Activated T-helper 17 cell treated with anti-CD3 and anti-CD28 coated beads, Interleukin-2, amount 50 U/mL, for 72 hours (primary cell): ENCODE results near the gene FERMT3. TPM values are rescaled to one million over a fixed set of nuclear protein-coding genes. Genes with fewer than 3 reads are reported as not detected.

ENCODE experiments used
- ATAC-seq: fragments of 150-1000 bp; cut with Tn5 transposase; replicated peaks from 2 replicates; pipeline ENCODE4 v1.10.0; 2021; ENCODE audit warnings: mild to moderate bottlenecking, moderate library complexity
- H3K27ac Mint-ChIP-seq: one replicate; pipeline ENCODE4 v1.8.0; 2022; ENCODE audit warnings: mixed read lengths
- H3K27me3 Mint-ChIP-seq: one replicate; pipeline ENCODE4 v1.8.0; 2022; ENCODE audit warnings: mixed read lengths
- H3K36me3 Mint-ChIP-seq: one replicate; pipeline ENCODE4 v1.8.0; 2022; ENCODE audit warnings: low read depth, mild to moderate bottlenecking, mixed read lengths
- H3K4me1 Mint-ChIP-seq: one replicate; pipeline ENCODE4 v1.8.0; 2022; ENCODE audit warnings: mixed read lengths
- H3K4me3 Mint-ChIP-seq: one replicate; pipeline ENCODE4 v1.8.0; 2022; ENCODE audit warnings: mild to moderate bottlenecking, mixed read lengths
- H3K9me3 Mint-ChIP-seq: one replicate; pipeline ENCODE4 v1.8.0; 2022; ENCODE audit warnings: mixed read lengths
- total RNA-seq, 2 donors: library from RNA; stranded (reverse); gene quantifications; one replicate each; pipeline ENCODE4 v1.2.3, GENCODE V29; 2022

The FERMT3 gene
- total RNA-seq, 2 donors from 2014 or later, result 172 to 191 TPM

DNA sequence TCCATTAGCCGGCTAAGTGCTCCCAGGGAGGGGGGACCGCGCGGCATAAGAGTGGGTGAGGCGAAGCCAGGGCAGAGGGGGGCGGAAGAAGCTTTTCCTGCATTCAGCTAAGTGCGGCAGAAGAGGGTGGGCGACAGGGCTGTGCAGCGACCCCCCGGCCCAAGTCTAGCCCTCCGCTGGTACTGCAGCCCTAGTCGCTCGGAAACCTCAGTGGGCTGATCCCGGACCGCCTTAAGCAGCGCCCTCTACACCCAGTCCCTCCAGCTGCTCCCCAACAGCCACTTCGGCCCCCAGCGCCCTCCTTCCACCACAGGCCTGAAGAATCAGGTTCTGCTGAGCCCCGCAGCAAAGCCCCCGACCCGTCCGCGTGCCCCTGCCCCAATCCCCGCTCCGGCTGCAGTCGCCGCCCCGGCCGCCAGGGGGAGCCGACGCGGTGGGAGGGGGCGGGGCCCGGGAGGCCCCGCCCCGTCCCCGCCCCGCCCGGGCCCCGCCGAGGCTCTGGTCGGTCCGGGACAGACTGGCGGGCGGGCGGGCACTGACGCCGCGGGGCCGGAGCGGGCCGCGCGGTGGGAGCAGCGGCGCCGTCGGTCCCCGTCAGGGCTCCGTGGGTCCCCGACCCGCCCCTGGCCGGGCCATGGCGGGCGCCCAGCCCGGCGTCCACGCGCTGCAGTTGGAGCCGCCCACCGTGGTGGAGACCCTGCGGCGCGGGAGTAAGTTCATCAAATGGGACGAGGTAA lies 44.7 kb downstream of the FERMT3 start, which contains the start of gene PLCB3:
Gene PLCB3 (plus strand): TSS at position 515 of the 737 bp plus-strand sequence. CDS start 120 bp downstream, at position 635.
- peak within 1 kb of the TSS; percentile 92 for H3K4me3 Mint-ChIP-seq
- H3K27ac Mint-ChIP-seq, result peak within 1 kb of the TSS; percentile 85

GRCh38 chr11:64251753-64252002 lies 45.2 kb downstream of the FERMT3 start:
- Mint-ChIP-seq H3K36me3 (peaks cover 10% of the 10 kb centered on the region), H3K27ac (peak overlapping the region; percentile 85), H3K27me3 (no peaks in the 10 kb centered on the region), H3K4me1 (peaks cover 9% of the 10 kb centered on the region), H3K4me3 (peak overlapping the region; percentile 92), H3K9me3 (no peaks in the 10 kb centered on the region)
- no peak for ATAC-seq

More for the DNA sequence above, 44.7 kb downstream of the FERMT3 start, which contains the start of gene PLCB3:
- Mint-ChIP-seq H3K9me3 (no peaks in the 10 kb centered on the region), H3K27me3 (no peaks in the 10 kb centered on the region), H3K4me1 (peaks cover 9% of the 10 kb centered on the region), H3K36me3 (peaks cover 11% of the 10 kb centered on the region)
- ATAC-seq, result peak; percentile 77

- H3K27ac Mint-ChIP-seq, result peak overlapping the region; percentile 85
- ATAC-seq, result no peak
Measured at GRCh38 chr11:64252003-64252872, 45.7 kb downstream of the FERMT3 start.

DNA sequence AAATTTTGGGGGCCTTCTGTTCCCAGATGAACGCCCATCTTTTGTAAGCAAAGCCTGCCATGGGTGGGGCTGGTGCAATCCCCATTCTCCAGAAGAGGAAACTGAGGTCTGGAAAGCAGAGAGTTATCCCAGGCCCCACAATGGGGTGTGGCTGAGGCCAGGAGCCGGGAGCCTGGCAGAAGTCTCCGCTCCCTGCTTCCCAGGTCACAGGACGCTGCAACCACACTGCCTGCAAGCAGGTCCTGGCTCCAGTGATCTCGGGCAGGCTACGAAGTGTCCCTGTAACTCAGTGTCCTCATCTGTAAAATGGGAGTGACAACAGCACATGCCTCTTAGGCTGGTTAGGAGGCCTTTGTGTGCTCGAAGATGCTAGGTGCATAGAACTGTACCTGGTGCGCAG lies 46.5 kb downstream of the FERMT3 start:
- Mint-ChIP-seq H3K9me3 (no peaks in the 10 kb centered on the region), H3K36me3 (peaks cover 12% of the 10 kb centered on the region), H3K27ac (no peak overlapping the region), H3K4me3 (peak overlapping the region; percentile 92), H3K27me3 (no peaks in the 10 kb centered on the region), H3K4me1 (peaks cover 6% of the 10 kb centered on the region)
- ATAC-seq, result no peak

More at GRCh38 chr11:64252003-64252872, 45.7 kb downstream of the FERMT3 start:
- H3K4me1 Mint-ChIP-seq, result peaks cover 9% of the 10 kb centered on the region
- peak overlapping the region; percentile 92 for H3K4me3 Mint-ChIP-seq
- H3K9me3 Mint-ChIP-seq, result no peaks in the 10 kb centered on the region
- H3K36me3 Mint-ChIP-seq, result peaks cover 6% of the 10 kb centered on the region
- no peaks in the 10 kb centered on the region for H3K27me3 Mint-ChIP-seq

DNA sequence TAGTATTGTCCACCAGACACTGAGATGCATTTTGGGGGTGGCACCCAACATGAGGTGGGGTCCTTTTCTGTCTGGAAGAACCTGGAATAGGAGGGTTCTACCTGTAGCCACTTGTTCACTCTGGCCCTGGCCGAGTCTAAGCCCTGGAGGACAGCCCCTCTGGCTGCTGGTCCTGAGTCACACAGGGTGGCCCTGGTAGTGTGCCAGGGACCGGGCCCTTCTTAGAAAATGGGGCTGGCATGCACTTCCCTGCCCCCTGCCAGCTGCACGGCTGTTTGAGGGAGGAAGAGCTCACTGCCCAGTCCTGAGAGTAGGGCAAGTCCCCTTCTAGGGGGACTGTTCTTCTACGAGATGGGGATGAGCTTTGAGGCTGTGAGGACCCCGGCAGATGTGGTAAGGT lies 47.0 kb downstream of the FERMT3 start:
- ATAC-seq, result no peak
- no peak overlapping the region for H3K27ac Mint-ChIP-seq
- H3K4me3 Mint-ChIP-seq, result peak overlapping the region; percentile 92
- H3K27me3 Mint-ChIP-seq, result no peaks in the 10 kb centered on the region
- peaks cover 15% of the 10 kb centered on the region for H3K36me3 Mint-ChIP-seq
- peaks cover 6% of the 10 kb centered on the region for H3K4me1 Mint-ChIP-seq
- H3K9me3 Mint-ChIP-seq, result no peaks in the 10 kb centered on the region

DNA sequence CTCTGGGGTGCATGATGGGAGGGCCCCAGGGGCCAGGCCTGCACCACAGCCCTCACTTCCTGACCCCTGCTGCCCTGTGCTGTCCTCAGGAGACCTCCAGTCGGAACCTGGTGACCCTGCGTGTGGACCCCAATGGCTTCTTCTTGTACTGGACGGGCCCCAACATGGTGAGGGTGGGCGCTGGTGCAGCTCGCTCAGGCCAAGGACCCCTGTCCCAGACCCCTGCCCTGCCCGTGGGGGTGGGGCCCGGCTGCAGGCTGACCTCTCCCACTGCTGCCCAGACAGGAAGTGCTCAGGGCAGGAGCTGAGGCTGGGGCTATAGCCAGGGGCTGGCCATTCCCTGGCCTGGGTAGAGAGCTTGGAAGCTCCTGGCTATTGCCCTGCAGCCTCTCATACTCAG lies 47.8 kb downstream of the FERMT3 start:
- Mint-ChIP-seq H3K27me3 (no peaks in the 10 kb centered on the region), H3K4me3 (no peak overlapping the region), H3K36me3 (peaks cover 18% of the 10 kb centered on the region), H3K4me1 (peaks cover 7% of the 10 kb centered on the region), H3K27ac (no peak overlapping the region), H3K9me3 (no peaks in the 10 kb centered on the region)
- no peak for ATAC-seq

DNA sequence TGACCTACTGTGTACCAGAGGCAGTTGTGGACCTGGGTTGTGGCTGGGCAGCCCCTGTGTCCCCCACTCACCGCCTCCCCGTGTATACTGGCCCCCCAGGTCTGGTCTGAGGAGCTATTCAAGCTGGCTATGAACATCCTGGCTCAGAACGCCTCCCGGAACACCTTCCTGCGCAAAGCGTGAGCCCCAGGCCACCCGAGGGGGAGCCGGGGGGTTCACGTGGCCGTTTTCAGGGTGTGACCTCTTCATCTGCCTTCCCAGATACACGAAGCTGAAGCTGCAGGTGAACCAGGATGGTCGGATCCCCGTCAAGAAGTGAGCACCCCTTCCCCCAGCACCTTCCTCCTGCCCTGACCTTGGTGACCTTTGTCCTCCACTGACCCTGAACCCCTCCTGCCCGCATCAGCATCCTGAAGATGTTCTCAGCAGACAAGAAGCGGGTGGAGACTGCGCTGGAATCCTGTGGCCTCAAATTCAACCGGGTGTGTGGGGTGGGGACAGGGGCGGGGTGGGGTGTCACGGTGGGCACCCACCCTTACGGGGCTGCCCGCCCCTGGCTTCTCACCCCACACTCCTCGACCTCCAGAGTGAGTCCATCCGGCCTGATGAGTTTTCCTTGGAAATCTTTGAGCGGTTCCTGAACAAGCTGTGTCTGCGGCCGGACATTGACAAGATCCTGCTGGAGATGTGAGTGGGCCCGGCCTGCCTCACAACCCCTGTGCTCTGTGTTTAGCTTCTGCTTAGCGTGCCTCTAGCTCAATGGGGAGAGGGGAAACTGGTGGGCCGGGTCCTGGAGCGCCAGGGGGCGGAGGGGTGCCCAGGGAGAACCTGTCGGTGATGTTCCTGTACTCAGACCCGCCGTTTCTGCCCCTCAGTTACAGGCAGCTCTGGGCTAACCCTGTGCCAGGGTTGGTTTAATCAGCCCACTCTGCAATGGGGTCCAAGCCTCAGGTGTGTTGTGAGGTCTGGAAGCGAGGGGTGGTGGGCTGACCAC lies 48.9 kb downstream of the FERMT3 start:
- Mint-ChIP-seq H3K27ac (no peak overlapping the region), H3K36me3 (peaks cover 26% of the 10 kb centered on the region), H3K27me3 (no peaks in the 10 kb centered on the region), H3K4me1 (peaks cover 16% of the 10 kb centered on the region), H3K9me3 (no peaks in the 10 kb centered on the region), H3K4me3 (no peak overlapping the region)
- ATAC-seq, result no peak

DNA sequence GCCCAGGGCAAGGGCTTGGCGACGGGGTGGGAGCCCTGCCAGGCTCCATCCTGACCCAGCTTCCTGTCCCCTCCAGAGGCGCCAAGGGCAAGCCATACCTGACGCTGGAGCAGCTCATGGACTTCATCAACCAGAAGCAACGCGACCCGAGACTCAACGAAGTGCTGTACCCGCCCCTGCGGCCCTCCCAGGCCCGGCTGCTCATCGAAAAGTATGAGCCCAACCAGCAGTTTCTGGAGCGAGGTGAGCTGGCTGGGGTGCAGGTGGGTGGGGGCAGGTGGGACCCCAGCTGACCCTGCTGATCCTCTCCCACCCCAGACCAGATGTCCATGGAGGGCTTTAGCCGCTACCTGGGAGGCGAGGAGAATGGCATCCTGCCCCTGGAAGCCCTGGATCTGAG lies 49.8 kb downstream of the FERMT3 start:
- no peak for ATAC-seq
- Mint-ChIP-seq H3K9me3 (no peaks in the 10 kb centered on the region), H3K27ac (no peak overlapping the region), H3K4me3 (no peak overlapping the region), H3K4me1 (peaks cover 16% of the 10 kb centered on the region), H3K27me3 (no peaks in the 10 kb centered on the region), H3K36me3 (peaks cover 26% of the 10 kb centered on the region)

- H3K27me3 Mint-ChIP-seq, result no peaks in the 10 kb centered on the region
- no peak overlapping the region for H3K27ac Mint-ChIP-seq
- H3K4me3 Mint-ChIP-seq, result no peak overlapping the region
- H3K9me3 Mint-ChIP-seq, result no peaks in the 10 kb centered on the region
- no peak for ATAC-seq
- H3K36me3 Mint-ChIP-seq, result peaks cover 41% of the 10 kb centered on the region
- peaks cover 16% of the 10 kb centered on the region for H3K4me1 Mint-ChIP-seq
Measured at GRCh38 chr11:64258356-64258755, 51.8 kb downstream of the FERMT3 start.

DNA sequence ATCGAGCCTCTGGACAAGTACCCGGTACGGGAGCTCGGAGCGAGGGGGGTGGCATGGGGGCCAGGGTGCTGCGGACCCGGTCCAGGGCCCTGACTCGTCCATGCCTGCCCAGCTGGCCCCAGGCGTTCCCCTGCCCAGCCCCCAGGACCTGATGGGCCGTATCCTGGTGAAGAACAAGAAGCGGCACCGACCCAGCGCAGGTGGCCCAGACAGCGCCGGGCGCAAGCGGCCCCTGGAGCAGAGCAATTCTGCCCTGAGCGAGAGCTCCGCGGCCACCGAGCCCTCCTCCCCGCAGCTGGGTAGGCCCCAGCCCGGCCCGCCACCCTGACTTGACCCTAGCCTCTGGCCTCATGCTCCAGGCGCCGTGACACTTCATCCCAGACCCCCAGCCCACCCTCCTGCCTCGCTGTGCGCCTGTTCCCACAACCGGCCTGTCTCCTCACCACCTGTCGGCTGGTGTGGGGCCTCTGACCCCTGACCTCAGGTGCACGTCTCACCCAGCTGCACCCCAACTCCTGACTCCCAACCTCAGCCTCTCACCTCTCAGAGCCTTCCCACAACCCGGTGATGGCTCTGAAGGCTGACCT lies 52.5 kb downstream of the FERMT3 start:
- H3K9me3 Mint-ChIP-seq, result no peaks in the 10 kb centered on the region
- peak overlapping the region; percentile 77 for H3K27ac Mint-ChIP-seq
- H3K27me3 Mint-ChIP-seq, result no peaks in the 10 kb centered on the region
- H3K4me1 Mint-ChIP-seq, result peaks cover 11% of the 10 kb centered on the region
- peaks cover 36% of the 10 kb centered on the region for H3K36me3 Mint-ChIP-seq
- peak overlapping the region; percentile 49 for H3K4me3 Mint-ChIP-seq
- ATAC-seq, result no peak

DNA sequence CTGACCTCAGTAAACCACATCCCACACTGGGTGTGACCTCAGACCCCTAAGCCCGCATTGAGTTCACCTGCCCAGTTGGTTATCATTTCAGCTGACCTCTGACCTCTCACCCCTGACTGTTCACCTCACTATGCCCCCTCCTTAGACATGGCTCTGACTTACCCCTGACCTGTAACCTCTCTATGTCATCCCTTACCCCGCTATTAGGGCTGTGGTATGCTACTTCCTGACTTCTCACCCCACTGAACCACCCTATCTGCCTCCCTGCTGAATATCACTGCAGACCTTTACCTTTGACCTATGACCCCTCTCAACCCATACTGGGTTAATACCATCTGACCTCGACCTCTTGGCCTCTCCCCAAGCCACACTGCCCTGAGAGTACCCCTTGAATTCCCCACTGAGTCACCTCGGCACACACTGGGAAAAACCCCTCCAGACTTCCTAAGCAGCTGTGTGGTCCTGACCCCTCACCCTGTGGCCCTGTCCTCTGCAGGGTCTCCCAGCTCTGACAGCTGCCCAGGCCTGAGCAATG lies 53.1 kb downstream of the FERMT3 start:
- peak; percentile 71 for ATAC-seq
- Mint-ChIP-seq H3K27ac (peak overlapping the region; percentile 77), H3K36me3 (peaks cover 35% of the 10 kb centered on the region)

GRCh38 chr11:64260147-64260708 lies 53.7 kb downstream of the FERMT3 start:
- Mint-ChIP-seq H3K27me3 (no peaks in the 10 kb centered on the region), H3K4me3 (peak overlapping the region; percentile 49), H3K27ac (peak overlapping the region; percentile 77), H3K4me1 (peaks cover 10% of the 10 kb centered on the region), H3K36me3 (peaks cover 35% of the 10 kb centered on the region), H3K9me3 (no peaks in the 10 kb centered on the region)
- peak; percentile 74 for ATAC-seq

More for the DNA sequence above, 53.1 kb downstream of the FERMT3 start:
- Mint-ChIP-seq H3K9me3 (no peaks in the 10 kb centered on the region), H3K4me1 (peaks cover 10% of the 10 kb centered on the region), H3K4me3 (peak overlapping the region; percentile 49), H3K27me3 (no peaks in the 10 kb centered on the region)

GRCh38 chr11:64261556-64262080 lies 55.1 kb downstream of the FERMT3 start:
- H3K9me3 Mint-ChIP-seq, result no peaks in the 10 kb centered on the region
- ATAC-seq, result no peak
- no peak overlapping the region for H3K4me3 Mint-ChIP-seq
- H3K27me3 Mint-ChIP-seq, result no peaks in the 10 kb centered on the region
- no peak overlapping the region for H3K27ac Mint-ChIP-seq
- H3K4me1 Mint-ChIP-seq, result peaks cover 10% of the 10 kb centered on the region
- H3K36me3 Mint-ChIP-seq, result peaks cover 40% of the 10 kb centered on the region
